Tibial artery (tissue), 4 donors: ENCODE data around the gene GARIN3.
"Not testable (repeated sequence)": the region's sequence is repeated elsewhere in the genome, so short reads cannot be mapped to it uniquely, and the experiment has no call there.

Experiments
- DNase-seq, 2 donors: peaks; one replicate each; pipeline ENCODE4 v3.0.0-alpha.2; 2019
- H3K27ac ChIP-seq, 2 donors: fragments of 200-600 bp; sonication (generic) in 1 of 2; 1 replicate in 1 of 2; 2 replicates in 1 of 2; pipeline ENCODE4 v1.5.1; 2018 to 2019; ENCODE audit warnings: mild to moderate bottlenecking in 1 of 2
- H3K27me3 ChIP-seq, 2 donors: fragments of 200-600 bp; sonication (generic) in 1 of 2; one replicate each; pipeline versions ENCODE4 v1.5.1 to v1.6.0; 2016 to 2019
- H3K36me3 ChIP-seq, 3 donors: fragments of 200-600 bp; sonication (generic) in 2 of 3; one replicate each; pipeline ENCODE4 v1.5.1; 2016 to 2019; ENCODE audit warnings: mild to moderate bottlenecking in 2 of 3
- H3K4me1 ChIP-seq, 4 donors: fragments of 200-600 bp; sonication (generic) in 2 of 4; 1 replicate in 3 of 4; 2 replicates in 1 of 4; pipeline ENCODE4 v1.5.1; 2016 to 2019
- H3K4me3 ChIP-seq, 2 donors: fragments of 200-600 bp; sonication (generic) in 1 of 2; 1 replicate in 1 of 2; 2 replicates in 1 of 2; pipeline ENCODE4 v1.5.1; 2018 to 2019; ENCODE audit warnings: mild to moderate bottlenecking in 2 of 2
- H3K9me3 ChIP-seq, 3 donors: fragments of 200-600 bp; sonication (generic) in 1 of 3; one replicate each; pipeline ENCODE4 v1.5.1; 2016 to 2019
- CTCF ChIP-seq, 2 experiments: fragments of 200-600 bp in 1 of 2; fragments of 450-650 bp in 1 of 2; IDR thresholded peaks; one replicate each; pipeline ENCODE4 v1.5.1; 2017 to 2019; ENCODE audit warnings: antibody characterized with exemption in 2 of 2, mild to moderate bottlenecking in 1 of 2, moderate library complexity in 1 of 2
- intact Hi-C: fragments of 100-400 bp; cut with DNase I; formaldehyde crosslinking; loops from one replicate; pipeline ENCODE4 v1.15.0; 2023; ENCODE audit warnings: low total_unique reads

Gene GARIN3

GRCh38 chr5:157212307-157212706 is 46.2 kb upstream of the GARIN3 start:
- no peak for DNase-seq
- Histone ChIP-seq H3K4me3 (no peak overlapping the region), H3K4me1 (no peaks in the 10 kb centered on the region), H3K27ac (no peak overlapping the region), H3K36me3 (no peaks in the 10 kb centered on the region), H3K27me3 (no peaks in the 10 kb centered on the region), H3K9me3 (no peaks in the 10 kb centered on the region)
- intact Hi-C loops: no loop called here
- TF ChIP-seq CTCF (IDR thresholded peaks at IDR 0.05): no peak

- H3K27me3 ChIP-seq, H3K9me3 ChIP-seq, H3K4me3 ChIP-seq, intact Hi-C loops, H3K36me3 ChIP-seq, H3K27ac ChIP-seq, H3K4me1 ChIP-seq, DNase-seq: not testable (repeated sequence)
Measured at GRCh38 chr5:157210652-157211051, 44.6 kb upstream of the GARIN3 start.

GRCh38 chr5:157205708-157206107 is 39.6 kb upstream of the GARIN3 start:
- Histone ChIP-seq H3K9me3 (no peaks in the 10 kb centered on the region), H3K4me1 (no peaks in the 10 kb centered on the region), H3K27ac (no peak overlapping the region), H3K4me3 (no peak overlapping the region), H3K36me3 (no peaks in the 10 kb centered on the region), H3K27me3 (peaks cover 0 to under 1% of the 10 kb centered on the region in 2 donors)
- TF ChIP-seq CTCF (IDR thresholded peaks at IDR 0.05): no peak
- DNase-seq: no peak
- intact Hi-C loops: no loop called here

GRCh38 chr5:157204765-157205164 is 38.7 kb upstream of the GARIN3 start:
- Histone ChIP-seq H3K27ac (no peak overlapping the region), H3K27me3 (peaks cover 0 to 4% of the 10 kb centered on the region in 2 donors), H3K36me3 (no peaks in the 10 kb centered on the region), H3K9me3 (no peaks in the 10 kb centered on the region), H3K4me3 (no peak overlapping the region), H3K4me1 (no peaks in the 10 kb centered on the region)
- no peak for TF ChIP-seq CTCF (IDR thresholded peaks at IDR 0.05)
- DNase-seq: no peak
- intact Hi-C loops: no loop called here

GRCh38 chr5:157203417-157203816 is 37.4 kb upstream of the GARIN3 start:
- intact Hi-C loops: no loop called here
- Histone ChIP-seq H3K4me3 (no peak overlapping the region), H3K36me3 (no peaks in the 10 kb centered on the region), H3K4me1 (no peaks in the 10 kb centered on the region), H3K27ac (no peak overlapping the region), H3K27me3 (peaks cover 0 to 8% of the 10 kb centered on the region in 2 donors), H3K9me3 (no peaks in the 10 kb centered on the region)
- TF ChIP-seq CTCF (IDR thresholded peaks at IDR 0.05): no peak
- DNase-seq: no peak

- no peaks in the 10 kb centered on the region for H3K4me1 ChIP-seq
- peaks cover 0 to 8% of the 10 kb centered on the region in 2 donors for H3K27me3 ChIP-seq
- intact Hi-C loops: no loop called here
- no peak for TF ChIP-seq CTCF (IDR thresholded peaks at IDR 0.05)
- H3K27ac ChIP-seq: no peak overlapping the region
- no peak overlapping the region for H3K4me3 ChIP-seq
- no peak for DNase-seq
- H3K9me3 ChIP-seq: no peaks in the 10 kb centered on the region
- H3K36me3 ChIP-seq: no peaks in the 10 kb centered on the region
Measured at GRCh38 chr5:157201857-157202256, 35.8 kb upstream of the GARIN3 start.
